GM18502 (cell line): ENCODE measurements around the gene AVL9.
"Not testable (repeated sequence)": the region's sequence is repeated elsewhere in the genome, so short reads cannot be mapped to it uniquely, and the experiment has no call there.

ENCODE experiments used
- ATAC-seq: cut with Tn5 transposase; IDR thresholded peaks from one replicate; pipeline ENCODE4 v1.9.1; 2021; ENCODE audit warnings: mild to moderate bottlenecking; ENCODE audit not compliant: unreplicated experiment, poor library complexity

Gene AVL9

DNA sequence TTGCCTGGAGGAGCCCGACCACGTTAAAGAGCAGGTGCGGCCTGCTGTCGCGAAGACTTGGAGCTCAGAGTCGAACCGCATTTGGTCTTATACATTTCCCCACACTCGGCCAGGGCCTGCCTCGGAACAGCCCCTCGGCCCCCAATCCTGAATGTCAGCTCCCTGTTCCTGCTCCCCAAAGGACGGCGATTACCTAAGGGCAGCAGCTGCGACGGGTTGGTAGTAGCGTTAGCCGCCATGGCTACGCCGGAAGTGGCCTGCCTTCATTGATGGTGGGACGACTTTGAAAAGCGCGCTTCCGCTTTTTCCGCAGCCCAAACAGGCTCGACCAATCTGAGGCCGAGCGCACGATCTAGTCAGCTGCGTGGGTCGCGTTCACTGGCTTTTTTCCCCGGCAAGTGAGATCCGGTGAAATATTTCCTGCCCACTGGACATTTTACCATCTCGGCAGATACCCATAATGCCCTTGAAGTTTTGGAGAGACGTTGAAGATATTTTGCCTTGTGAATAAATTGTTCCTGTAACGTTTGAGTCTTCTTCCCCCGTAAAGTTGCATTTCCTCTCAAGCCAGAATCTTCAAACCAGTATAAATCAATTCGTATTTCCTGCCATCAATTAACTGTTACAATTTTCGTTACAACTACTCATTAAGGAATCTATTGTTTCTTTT is 5.0 kb upstream of the AVL9 start, which contains the start of gene LSM5:
TSS of gene LSM5 (minus strand) at position 254 of the 670 bp plus-strand sequence. CDS start at position 239, 15 bp downstream.
- ATAC-seq = peak; percentile 90

DNA sequence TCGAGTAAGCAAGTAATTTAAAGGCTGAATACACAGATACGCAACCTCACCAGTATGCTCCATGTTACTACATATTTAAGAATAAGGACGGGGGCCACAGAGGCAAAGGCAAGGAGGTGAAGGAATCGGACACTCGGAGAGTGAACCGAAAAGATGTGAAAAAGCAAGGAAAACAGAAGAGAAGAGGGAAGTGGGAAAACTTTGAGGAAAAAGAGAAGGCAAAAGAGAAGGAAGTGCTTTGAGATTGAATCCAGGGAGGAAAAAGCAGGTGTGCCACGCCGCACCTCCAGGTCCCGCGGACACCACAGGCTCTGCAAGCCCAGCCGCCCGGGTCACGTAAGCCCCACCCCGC is 367 bp upstream of the AVL9 start:
- ATAC-seq = peak; percentile 12

DNA sequence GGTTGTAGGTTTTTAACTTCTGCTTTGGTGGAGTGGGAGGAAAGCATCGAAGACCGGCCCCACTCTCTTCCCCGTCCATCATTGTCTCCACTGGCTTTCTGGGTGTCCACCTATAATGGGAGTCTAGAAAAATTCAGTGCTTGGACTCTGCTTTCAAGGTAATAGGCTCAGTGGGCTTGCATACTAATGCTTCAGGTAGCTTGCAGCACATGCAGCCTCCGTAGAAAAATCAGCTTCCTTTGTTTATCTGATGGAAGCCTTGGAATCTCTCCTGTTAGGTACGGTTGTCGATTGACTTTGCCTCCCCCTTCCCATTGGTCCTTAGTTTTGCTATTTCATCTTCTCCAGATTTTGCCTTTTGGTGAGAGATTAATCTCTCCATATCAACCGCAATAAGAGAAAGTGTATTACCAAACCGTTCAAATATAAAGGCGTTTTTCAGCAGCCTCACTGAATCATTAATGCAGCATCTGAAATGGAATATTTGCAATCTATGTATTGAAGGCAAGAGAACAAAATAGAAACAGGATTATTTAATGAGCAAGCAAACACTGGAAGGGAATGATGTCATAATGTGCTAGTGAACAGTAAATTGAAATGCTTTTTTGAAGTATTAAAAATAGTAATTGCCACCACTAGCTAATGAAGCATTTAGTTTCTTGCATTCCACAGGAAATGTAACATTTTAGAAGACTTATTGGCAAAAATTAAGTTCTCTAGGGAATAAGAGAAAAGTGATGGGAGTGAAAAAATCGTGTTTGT is 944 bp downstream of the AVL9 start:
- ATAC-seq = peak; percentile 1

DNA sequence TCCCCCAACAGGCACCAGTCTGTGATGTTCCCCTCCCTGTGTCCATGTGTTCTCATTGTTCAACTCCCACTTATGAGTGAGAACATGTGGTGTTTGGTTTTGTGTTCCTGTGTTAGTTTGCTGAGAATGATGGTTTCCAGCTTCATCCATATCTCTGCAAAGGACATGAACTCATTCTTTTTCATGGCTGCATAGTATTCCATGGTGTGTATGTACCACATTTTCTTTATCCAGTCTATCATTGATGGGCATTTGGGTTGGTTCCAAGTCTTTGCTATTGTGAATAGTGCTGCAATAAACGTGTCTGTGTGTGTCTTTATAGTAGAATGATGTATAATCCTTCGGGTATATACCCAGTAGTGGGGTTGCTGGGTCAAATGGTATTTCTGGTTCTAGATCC is 4.5 kb downstream of the AVL9 start:
- ATAC-seq = not testable (repeated sequence)

DNA sequence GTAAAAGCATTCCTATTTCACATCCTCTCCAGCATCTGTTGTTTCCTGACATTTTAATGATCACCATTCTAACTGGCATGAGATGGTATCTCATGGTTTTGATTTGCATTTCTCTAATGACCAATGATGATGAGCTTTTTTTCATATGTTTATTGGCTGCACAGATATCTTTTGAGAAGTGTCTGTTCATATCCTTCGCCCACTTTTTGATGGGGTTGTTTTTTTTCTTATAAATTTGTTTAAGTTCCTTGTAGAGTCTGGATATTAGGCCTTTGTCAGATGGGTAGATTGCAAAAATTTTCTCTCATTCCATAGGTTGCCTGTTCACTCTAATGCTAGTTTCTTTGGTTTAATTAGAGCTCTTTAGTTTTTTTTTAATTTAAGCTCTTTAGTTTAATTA is 4.9 kb downstream of the AVL9 start:
- not testable (repeated sequence) for ATAC-seq

DNA sequence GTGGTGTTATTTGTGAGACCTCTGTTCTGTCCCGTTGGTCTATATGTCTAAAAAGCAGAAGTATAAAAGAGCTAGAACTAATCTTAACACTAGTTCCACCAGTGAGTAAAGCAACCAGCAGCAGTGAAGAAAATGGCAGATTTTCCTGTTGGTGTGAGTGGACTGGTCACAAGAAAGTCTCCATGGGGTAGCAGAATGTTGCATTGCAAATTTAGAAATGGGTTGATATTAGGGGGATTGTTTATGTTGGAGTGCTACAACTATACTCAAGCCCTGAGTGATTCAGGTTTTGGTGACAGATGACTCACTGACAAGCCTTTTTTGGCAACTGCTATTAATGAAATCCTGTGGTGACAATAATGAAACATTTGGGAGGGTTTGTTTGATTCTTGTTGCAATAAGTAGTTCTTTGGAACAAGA is 5.6 kb downstream of the AVL9 start:
- peak; percentile 74 for ATAC-seq

DNA sequence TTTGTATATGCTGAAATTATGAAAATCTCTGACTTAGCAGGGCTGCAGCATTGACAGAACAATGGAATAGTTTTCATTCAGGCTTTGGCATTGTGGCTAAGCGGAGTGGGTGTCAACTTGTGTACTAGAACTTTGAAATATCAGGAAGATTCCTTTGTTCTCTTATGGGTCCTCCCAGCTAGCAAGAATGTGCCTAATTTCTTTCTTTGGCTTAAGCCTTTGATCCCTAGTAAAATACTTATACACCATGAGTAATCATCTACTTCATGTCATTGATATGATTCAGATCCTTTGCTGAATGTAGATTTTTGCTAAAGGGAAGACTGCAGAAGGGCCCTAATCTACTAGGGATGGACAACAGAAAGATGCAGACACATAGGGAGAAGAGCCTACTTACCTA is 6.2 kb downstream of the AVL9 start:
- no peak for ATAC-seq

DNA sequence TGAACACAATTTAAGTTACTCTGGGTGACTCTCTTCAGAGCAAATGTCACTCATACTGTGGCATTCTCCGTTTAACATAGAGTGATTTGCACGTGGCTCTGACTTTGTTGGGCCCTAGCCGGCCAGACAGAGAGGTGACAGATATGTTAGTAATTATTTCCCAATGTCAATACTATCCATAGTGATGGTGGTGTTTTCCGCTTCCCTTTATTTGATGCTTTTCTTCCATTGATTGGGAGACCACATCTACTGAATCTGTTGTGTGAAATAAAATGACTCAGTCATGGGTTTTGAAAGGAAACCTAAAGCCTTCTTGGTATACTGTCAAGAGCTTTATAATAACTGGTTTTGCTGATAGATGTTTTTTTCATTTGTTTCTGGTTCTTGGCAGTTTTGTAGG is 7.4 kb downstream of the AVL9 start:
- no peak for ATAC-seq

DNA sequence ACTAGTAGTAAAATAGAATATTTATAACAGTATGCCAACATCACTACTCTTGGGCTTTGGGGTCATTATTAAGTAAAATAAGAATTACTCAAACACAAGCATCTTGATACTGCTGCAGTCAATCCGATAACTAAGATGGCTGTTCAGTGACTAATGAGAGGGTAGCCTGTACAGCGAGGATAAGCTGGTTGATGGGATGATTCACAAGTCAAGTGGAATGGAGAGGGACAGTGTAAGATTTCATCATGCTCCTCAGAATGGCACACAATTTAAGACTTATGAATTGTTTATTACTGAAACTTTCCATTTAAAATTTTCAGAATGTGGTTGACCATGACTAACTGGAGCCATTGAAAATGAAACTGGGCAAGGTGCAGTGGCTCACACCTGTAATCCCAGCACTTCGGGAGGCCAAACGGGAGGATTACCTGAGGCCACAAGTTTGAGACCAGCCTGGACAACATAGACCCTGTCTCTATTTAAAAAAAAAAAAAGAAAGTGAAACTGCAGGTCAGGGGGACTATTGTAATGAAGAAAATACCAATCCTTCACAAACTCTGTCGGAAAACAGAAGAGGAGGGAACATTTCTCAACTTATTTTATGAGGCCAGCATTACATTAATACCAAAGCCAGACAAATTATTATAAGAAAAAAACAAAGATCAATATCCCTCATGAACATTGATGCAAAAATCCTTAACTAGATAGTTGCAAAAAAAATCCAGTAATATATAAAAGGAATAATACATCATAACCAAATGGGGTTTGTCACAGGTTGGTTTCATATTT is 11.2 kb downstream of the AVL9 start:
- peak; percentile 60 for ATAC-seq

DNA sequence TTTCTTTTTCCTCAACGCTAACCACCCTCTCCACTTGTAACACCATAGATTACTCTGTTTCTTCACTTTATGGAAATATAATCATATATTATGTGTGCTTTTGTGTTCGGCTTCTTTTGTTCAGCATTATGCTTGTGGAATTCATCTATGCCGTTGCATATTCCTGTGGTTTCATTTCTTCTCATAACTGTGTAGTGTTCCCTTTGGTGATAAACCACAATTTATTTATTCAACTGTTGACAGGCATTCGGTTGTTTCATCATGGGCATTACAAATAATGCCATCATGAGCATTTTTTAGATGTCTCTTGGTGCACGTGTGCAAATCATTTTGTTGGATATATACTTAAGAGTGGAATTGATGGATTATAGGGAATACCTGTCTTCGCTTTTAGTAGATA is 12.1 kb downstream of the AVL9 start:
- no peak for ATAC-seq

DNA sequence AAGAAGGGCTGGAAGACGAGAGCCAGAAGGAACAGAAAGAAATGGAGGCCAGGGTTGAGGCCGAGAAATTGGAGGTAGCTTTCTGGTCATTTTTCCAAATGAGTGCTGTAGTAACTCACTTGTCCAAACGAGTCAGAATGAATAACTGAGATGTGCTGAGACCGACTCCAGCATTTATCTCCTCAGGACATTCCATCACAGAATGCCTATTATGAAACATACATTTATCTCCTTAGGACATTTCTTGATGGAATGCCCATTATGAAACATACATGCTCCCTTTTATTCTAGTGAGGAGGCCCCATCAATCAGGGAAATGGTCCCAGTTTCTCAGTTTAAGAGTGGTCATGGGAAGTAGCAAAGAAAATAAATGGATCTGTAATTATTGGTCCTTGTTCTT is 16.5 kb downstream of the AVL9 start:
- no peak for ATAC-seq

DNA sequence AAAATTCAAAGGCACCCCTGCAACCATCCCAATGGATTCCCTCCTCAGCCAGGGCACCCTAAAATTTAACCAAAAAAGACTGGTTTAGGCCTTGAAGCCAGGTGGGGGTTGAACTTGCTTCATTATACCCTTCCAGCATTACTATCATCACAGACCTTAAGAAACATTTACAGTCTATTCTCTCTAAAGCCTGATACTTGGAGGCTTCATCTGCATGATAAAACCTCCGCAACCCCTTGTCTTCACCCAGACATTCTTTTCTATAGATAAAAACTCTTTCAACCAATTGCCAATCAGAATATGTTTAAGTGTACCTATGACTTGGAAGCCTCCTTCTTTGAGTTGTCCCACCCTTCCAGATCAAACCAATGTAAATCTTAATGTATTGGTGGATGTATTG is 17.9 kb downstream of the AVL9 start:
- ATAC-seq = no peak

DNA sequence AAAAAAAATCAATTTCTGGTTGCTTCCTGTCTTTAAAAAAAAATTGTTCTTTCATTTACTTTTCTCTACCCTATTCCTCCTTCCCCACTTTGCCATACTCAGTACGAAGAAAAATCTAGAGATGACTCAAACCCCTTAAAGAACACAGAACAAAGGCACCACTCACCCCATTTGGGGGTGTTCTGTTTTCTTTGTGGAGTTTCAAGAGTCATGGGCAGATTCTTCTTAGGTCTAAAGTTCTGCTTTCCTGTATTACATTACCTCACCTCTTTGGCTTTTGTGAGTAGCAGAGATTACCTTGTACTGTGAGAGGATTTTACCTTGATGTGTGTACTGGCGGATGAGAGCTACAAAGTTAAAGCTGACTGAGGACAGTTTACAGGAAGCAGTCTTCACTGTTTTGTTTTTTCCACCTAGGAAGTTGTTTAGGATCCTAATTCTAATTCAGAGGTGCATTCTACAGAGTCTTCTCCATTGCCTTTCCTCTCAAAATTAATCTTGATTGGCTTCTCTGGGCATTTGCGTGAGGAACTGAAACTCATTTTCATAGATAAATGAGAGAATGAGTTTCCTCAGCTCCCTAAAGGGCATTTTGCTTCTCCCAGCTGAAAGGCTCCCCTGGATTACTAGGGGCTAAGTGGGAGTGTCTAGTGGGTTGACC is 20.7 kb downstream of the AVL9 start:
- peak; percentile 95 for ATAC-seq

DNA sequence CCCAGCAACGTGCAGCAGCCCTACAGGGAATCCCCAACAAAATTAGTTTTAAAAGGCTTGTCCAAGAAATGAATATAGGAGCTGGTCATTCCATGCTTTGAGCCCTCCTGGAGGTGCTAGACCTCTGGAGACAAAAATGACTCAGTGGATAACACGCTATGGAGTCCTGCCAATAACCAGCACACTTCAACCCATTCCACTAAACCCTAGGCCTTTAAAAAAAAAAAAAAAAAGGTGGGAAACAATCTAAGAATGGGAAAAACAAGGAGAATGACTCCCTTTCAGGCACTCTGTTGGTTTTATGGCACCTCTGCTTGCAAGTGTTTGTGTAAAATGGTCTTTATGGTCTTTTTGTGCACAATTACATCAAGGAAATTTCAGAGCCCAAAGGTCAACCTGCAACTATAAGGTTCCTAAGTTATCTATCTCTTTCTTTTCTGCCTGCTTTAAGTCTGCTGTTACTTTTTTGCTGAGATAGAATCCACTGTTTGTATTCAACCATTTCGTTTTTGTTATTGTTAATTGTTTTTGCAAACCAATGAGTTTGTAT is 21.3 kb downstream of the AVL9 start:
- no peak for ATAC-seq

DNA sequence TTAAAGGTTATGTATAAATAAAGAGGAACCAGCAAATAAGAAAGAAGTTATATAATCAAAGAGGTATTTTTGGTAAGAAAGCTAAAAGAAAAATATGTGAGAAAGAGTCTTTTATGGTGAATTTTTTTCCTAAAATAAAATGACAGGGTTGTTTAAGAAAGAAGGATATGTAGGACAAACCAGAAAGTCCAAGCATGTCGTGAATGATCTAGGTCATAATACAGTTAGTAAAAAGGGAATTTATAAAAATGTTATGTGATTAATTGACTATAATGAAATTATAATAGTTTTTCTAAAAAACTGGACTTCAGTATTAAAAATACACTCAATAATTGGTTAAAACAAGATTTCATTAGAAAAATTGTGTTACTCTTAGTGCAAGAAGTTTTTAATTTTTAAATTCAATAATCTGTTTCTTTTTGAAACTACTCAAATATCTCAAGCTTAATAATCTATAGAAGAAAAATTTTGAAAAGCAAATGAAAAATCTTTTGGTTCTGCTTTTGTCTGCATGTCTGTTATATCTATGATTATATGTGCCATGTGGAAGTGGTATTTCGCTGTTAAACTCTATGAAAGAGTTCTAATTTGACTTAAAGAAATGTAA is 23.3 kb downstream of the AVL9 start:
- no peak for ATAC-seq

DNA sequence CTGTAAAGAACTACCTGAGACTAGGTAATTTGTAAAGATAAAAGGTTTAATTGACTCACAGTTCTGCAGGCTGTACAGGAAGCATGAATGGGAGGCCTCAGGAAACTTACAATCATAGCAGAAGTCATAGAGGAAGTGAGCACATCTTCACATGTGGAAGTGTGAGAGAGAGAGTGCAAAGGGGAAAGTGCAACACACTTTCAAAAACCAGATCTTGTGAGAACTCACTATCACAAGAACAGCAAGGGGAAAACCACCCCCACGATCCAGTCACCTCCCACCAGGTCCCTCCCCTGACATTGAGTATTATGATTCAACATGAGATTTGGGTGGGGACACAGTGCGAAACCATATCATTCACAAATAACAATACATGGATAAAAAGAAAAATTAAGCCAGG is 24.5 kb downstream of the AVL9 start:
- ATAC-seq = no peak

DNA sequence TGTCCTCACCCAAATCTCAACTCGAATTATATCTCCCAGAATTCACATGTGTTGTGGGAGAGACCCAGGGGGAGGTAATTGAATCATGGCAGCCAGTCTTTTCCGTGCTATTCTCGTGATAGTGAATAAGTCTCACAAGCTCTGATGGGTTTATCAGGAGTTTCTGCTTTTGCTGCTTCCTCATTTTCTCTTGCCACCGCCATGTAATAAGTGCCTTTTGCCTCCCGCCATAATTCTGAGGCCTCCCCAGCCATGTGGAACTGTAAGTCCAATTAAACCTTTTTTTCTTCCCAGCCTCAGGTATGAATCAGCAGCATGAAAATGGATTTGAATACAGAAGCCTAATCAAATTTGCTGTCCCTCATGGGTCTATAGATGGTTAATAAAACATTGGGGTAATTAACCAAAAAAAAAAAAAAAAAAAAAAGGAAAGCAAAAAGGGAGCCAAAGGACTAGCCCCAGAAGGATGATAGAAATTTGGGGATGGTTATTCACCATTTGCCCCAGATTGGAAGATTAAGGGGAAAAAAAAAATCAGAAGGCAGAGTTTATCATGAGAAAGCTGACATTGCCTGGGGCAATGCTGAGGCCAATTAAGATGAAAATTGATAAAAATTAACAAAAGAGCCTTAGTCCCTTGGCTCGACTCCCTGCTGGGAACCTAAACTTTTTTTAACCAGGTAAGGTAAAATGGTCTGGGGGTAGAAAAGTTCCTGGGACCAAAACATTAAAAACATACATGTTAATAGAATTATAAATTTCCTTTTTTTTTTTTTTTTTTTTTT is 27.6 kb downstream of the AVL9 start:
- ATAC-seq = no peak

DNA sequence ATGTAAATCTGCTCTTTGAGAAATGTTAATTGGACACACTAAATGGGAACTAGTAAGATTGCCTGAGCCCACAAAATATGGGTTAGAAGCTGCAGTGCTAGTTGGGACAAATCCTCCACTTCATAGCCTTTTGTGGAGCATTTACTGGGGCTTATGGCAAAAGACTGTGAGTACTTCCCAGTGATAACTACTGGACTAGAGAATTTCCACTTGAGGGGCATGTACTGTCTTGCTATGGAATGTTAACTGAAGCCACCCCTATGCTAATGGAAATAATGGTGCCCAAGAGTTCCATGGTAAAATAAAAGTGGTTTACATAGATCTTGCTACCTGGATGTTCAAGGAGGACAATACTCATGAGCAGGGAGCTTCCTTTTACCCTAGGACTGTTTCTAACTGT is 29.3 kb downstream of the AVL9 start:
- no peak for ATAC-seq

DNA sequence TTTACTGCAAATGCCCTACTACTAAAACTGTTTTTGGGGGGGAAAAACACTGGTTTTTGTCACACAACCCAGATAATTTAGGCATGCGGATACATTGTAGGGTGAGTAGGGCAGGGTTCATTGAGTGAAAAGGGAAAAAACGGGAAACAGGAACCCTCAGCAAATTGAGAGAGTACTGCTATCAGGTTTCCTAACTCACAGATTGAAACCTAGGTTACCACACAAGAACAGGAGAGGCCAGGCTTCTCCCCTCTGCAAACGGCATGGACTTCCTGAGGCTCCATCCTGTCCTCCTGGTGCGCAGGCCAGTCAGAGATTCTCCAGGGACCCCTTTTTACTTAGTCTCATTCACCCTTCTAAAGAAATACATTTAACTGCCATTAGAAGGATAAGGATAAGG is 30.6 kb downstream of the AVL9 start:
- ATAC-seq = no peak
